ENCODE data around the gene RBM5.

The RBM5 gene

DNA sequence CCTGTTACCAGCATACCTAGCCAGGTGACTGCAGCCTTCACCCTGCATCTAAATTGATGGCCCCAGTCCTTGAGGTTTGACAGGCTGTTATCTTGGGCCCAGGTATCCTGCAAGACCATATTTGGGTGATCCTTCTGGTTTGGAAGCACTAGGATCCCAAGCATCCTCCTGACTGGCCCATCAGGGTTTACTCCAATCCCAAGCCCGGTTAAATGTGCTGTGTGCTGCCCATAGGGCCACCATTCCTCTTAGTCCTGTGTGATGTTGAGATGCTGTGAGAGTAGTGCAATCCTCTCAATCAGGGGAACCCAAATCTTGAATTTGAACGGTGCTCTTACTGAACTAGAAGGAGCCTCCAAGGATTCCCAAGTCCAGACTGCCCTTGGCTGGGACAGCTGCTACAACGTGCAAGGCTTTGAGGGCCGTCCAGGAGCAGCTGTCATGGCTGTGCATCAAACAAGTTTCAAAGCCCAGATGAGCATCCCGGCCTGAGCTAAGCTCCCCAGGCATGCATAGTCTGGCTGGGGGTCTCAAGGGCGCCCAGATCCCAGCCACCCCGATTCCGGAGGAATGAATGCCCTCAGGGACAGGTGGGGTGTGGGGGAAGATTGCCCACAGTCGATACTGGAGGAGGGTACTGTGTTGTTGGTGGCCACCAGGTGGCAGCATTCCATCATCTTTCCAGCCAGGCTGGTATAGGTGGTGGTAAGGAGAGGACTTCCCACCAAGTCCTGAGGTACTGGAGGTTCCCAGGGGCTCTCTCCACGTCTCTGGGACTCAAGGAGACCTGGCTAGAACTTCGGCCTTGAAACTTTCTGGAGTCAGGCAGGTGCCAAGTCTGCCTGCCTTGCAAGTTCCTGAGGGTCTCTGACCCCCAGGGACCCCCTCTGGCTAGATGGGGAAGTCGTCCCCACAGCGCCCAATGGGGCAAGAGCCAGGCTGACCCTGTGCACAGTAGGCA is 32.6 kb downstream of the RBM5 start:
- peak; percentile 32 for DNase-seq

DNA sequence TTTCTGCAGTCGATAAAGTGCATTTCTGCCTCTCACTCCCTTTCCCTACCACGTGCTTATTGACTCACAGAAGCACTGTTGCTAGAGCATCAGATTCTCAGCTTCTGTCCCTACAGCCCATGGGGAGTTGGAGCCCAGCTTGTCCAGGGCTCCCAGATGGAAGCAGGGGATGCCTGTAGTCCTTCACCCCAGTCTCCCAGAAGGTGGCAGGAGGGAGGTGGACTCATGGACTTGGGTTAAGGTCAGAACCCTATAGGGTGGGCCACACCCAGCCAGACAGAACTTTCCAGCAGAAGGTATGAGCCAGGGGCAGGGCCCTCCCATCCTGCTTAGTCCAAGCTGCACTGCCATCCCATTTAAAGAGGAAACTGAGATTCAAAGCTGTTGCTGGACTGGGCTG is 33.4 kb downstream of the RBM5 start:
- DNase-seq = no peak

DNA sequence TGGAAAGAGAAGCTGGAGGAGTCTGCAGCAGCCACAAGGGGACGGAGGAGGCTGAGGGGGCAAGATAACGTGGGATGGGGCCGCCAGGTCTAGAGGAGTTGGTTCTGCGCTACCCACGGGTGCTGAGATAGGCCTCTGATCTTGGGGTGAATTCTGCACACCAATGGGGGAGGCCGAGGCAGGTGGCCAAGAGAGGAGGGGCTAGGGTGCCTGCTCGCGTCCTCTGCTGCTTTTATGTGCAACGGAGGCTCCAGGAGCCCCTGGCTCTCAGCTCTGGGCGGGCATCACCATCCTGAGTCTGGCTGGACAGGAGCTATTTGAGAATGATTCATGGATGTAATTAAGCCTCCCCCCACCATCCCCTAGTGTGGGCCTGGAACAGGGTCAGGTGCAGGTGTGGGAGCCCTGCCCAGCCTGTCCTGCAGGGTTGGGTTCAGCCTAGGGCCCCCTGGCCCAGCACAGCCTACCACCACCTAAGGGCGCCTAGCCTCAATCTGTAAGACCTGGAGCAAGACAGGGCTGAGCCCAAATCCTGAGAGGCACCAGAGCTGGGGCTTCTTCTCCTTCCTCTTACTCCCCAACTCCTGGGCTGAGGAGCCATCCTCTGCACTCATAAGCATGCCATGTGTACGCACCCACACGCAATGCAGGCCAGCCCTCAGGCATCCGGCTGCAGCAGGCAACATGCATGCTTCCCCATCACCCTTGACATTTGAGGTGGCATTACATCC is 34.1 kb downstream of the RBM5 start:
- DNase-seq = no peak

DNA sequence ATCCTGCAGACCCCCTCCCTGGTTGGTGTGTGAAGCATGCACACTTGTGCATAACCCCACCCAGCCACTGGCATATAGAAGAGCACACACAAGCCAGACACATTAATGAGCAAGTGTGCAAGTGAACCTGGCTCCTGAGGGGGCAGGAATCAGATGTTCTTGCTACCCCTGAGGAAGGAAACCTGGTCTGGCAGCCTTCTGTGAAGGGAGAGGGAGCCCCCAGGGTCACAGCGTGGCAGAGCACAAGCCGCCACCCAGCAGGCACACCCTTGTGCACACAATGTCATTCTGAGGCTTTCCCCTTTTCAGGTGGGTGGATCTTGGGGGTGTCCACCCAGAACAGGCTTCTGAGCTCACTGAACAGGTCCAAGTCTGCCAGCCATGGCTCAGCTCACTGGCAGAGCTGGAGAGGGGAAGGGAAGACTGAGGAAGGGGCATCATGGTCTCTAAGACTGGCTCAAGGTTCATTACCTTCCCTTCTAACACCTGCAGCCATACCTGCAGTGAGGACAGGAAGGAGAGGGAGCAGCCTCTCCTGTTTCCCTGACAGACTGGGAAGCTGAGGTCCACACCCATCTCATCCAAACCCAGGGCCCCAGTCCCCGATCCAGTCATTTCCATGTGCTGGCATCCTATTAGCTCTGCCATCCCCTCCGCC is 34.8 kb downstream of the RBM5 start:
- DNase-seq = no peak

DNA sequence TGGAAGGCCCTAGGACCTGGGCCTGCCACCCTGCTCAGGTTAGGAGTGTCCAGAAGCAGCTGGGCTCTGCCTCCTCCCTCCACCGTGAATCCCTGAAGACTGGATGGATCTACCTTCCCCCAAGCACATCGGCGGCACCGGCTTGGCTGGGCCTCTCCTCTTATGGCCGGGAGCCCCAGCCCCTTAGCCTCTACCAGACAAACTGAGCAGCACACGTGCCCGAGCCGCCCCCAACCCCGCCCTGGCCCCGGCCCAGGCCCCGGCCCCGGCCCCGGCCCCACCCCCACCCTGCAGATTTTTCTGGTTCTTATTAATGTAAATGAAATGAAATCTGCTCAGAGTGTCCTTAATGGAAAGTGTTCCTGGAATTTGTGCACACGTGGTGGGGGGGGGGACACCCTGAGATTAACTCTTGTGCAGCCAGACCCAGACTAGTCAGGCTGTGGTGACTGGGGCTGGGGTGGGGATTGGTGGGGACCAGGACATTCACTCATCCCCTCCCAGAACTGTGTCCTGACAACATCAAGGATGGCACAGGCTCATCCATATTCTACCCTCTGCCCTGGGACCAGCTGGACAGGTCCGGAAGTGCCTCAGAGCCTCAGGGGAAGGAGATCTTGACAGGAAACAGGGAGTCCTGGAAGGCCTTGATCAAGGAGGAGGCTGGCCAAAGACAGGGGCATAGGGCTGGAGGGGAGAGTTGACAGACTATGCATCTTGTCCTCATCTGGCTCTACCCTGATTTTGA is 35.5 kb downstream of the RBM5 start:
- no peak for DNase-seq

DNA sequence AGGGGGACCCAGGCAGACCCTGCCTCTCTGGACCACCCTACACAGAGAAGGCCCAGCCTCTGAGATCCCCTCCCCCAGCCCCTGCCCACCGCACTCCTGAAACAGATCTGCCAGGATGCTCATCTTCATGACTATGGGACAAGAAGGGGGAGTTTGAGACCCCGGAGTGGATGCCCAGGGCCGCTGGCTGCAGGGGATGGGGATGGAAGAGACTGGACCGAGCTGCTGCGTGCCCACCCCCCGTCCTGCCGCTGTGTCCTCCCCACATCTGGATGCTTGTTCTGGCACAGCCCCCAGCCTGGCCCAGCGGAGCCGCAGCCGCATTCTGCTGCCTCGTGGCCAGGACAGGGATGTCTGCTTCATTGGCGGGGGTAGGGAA is 36.1 kb downstream of the RBM5 start:
- DNase-seq = no peak

DNA sequence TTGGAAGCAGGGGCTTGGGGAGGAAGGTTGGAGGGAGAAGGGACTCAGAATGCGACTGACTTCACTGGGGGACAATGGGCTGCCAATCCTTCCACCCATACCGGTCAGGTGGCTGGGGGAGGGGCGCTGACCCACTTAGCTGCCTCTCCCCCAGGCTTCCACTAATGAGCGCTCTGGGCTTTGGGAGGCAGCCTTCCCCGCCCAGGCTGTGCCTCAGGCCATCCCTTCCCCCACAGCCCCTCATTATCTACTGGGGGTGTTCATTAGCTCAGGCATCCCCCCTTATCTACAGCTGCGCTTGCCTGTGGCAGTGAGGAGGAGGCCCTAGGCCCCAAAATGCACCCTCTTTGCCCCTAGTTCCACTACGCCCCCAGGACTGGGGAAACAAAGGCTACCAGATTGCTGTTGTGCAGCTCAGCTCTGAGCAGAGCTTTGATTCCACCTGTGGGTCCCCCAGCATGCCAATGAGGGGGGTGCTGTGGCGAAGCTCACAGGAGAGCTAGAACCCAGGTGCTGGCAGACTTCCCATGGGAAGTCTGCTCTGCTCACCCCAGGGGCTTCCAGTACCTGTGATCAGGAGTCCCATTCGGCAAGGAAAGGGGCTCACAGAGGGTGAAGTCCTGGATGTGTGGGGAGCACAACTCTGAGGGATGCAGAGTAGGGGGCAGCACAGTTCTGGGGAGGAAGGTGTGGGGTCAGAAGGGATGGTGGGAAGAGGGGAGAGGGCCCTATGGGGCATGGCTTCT is 37.0 kb downstream of the RBM5 start:
- no peak for DNase-seq

DNA sequence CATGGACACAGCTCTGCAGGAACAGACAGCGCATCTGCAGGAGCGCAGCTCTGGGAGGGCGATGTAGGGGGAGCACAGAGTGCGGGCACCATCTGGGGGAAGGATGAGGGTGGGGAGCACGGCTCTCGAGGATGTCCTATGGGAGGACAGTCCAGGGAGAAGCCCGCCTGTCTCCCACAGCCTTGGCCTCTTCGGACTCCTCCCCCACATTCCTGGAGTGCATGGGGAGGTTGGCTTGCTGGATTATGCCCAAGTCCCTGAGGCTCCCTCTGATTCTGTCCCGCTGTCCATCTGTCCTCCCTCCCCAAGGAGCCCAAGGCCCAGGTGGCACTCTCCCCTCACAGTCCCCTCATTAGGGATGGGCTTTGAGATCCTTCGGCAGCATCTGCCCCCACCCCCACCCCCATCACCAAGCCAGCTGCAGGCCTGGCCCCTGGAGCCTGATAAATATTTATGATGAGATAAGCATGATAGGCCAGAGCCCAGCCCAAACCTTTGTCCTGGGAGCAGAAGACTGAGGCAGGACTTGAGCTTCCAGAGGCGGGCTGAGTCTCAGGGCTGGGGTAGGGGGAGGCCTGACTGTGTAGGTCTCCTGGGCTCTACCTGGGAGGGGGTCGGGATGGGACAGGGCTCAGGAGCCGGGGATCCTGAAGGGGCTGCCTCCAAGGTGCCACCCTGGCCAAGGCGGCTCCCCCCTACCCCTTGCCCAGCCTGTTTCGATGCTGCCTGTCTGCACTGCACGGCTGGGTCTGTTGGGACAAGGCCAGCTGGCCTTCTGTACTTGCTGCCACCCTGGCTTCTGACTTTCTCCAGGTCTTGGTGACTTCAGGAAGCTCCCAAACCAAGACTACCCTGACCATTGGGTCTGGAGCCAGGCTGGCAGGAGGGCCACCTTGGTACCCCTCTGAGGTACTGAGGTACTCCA is 37.8 kb downstream of the RBM5 start:
- no peak for DNase-seq

DNA sequence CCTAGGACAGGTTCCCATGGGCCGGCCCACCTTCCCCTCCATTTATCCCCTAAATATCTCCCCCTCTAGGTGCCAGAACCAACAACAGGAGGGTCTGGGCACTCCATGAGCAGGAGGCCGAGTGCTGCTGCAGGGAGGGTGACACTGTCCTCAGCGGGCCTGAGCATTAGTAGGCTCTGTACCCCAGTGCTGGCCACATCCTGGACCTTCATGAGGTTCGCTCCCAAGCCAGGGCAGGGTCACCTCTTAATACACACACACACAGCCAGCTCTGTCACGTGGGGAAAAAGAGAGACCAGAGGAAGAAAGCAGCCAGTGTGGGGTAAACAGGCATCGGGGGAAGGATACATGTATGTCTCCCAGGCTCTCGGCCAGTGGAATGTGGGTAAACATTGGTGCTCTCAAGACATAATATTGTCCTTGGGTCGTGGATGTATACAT is 38.6 kb downstream of the RBM5 start:
- DNase-seq = no peak

DNA sequence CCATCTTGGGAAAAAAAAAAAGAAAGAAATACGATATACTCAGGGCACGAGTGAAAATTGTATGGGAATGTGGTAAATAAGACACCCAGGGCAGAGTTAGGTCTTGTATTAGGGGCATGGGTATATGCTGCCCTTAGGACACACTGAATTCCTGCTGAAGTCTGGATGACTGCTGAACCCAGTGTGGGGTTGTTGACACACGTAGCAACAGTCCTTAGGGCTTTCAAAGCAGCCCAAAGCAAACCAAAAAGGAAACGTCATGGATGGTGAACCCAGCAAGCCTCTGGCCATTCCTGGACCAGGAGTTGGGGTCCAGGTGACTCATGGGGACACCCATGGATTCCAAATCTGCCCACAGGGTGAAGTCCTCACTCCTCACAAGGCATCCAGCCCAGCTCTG is 39.3 kb downstream of the RBM5 start:
- DNase-seq = no peak

DNA sequence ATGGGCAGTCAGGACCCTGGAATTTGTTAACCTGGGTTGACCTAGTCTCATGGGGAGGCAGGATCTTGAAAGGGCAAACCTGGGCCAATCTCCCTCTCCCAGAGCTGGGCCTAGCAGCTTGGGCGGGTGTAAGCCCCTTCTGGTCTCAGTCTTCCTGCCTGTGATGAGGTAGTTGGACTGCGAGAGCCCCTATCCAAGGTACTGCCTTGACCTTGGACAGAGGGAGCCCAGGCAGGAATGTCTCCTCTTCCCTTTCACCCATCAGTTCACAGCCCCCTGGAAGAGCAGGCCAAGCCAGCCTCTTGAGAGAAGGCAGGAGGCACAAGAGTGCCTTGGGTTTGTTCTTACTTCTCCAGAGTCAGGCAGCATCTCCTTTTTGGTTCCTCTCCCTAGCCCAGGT is 41.7 kb downstream of the RBM5 start:
- DNase-seq = no peak

DNA sequence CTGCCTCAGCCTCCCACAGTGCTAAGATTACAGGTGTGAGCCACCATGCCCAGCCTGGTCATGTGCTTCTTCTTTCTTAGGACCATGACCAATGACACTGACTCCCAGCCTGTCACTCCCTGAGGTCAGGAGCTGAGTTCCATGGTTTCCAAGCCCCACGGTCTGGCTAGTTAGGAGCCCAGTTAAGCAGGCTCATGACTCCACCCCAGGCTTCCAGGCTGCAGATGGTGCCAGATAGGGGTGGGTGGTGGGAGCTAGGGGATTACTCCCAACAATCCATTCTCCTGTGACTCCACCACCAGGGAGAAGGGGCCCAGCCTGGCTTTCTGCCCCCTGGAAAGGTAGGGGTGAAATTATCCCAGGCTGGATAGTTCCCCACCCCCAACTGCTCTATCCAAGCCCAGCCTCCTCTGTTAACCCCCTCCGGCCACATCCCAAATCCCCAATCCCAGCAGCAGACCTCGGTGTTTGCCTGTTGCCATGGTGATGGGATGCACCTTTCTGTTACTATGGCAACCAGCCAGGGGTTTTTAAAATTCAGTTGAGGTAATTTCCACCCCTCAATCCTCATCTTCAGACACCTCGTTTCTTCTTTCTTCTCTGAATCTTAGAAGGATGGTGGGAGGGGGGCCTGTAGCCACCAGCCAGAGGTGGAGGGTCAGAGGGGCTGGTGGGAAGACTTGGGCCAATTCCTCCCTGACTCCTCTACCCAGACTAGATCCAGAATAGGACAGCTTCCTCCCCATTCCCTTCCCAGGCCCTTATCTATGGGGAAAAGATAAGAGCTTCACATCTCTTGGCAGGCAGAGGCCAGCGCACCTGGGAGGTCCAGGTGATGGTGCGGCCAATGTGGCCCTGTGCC is 43.9 kb downstream of the RBM5 start:
- DNase-seq = no peak

DNA sequence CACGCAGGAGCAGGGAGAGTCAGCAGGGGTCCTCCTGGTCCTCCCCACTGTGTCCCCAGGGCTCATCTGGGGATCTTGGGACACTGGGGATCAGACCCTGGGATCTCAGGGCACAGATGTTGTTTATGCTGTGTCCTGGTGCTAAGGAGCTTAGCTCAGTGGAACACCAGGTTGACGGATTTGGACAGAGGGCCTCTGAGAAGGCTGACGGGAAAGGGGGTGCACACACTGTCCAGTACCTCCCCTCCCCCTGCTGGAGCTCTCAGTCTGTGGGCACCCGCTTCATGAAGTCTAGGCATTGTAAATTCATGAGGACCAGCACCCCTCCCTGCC is 44.5 kb downstream of the RBM5 start:
- DNase-seq = no peak

DNA sequence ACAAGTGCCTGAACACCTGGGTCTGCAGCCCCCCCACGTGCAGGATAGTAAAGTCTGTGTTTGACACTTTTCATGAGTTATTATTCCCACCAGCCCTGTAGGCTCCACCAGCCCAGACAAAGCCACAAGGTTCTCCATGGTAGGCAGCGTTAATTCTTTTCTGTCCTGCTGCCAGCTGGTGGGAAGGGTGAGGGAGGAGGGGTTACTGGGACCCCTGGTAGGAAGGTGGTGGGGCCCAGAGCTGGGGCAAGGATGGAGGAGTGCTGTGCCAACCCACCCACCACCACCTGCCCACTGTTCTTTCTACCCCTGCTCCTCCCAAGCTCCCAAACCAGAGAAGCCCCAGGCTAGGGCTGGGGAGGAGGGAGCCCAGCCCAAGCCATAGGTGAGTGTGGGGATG is 45.6 kb downstream of the RBM5 start:
- DNase-seq = no peak

DNA sequence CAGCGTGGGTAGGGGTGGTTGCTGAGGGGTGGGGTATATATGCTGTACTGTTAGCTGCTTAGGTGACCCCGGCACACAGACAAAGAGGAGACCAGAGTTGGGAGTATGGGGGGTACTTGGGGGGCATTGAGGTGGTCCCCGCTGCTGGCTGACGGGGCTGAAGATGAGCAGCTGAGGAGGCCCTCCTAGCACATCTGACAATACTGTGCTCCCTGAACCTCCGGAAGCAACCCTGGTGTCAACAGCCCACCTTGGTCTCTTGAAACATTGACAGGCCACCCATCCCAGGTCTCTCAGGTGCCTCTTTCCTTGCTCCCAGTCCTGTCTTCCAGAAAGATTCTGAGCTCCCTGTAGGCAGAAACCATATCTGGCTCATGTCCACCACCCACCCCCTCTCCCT is 47.2 kb downstream of the RBM5 start:
- DNase-seq = no peak

DNA sequence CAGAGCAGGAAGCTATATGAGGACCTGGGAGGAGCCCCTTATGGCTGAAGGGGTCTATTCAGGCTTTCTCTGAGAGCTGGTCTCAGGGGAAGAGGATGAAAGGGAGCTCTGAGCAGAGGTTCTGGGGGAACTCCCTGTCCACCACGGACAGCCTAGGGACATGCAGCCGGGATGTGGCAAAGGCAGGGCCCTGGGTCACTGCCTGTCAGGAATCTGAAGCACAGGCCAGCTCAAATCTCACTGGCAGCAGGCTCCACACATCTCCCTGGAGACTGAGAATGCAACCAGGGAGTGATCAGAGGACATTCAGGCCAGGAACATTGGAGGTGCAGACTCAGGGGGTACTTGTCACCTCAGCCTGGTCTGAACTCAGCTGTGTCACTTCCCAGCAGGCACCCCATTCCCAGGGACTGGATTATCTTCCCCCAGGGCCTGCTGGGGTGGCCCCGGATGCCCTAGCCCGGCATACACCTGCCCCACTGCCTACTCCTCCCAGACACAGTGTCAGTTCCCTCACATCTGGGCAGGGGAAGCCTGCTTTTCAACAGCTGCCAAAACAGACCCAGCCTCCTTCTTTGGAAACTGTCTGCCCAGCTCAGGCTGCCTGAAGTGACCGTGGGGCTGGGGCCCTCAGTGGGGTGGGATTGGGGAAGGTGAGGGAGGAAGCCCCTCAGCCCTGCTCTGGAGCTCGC is 48.1 kb downstream of the RBM5 start:
- no peak for DNase-seq

DNA sequence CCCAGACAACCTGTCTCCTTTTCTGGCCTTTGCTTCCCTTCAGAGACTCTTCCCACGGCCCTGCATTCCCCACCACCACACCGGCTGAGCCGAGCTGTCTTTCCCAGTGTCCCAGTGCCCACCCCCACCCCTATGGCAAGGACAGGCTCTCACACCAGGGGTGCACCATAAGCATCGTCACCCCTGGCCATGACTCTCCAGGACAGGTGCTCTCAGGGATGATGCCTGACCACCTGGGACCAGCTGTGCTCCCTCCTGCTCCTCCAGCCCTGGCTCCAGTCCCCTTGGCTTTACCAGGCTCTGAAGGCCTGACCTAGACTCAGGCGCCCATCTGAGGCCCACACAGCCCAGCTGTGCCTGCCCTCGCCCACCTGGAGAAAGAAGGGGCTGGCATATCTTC is 48.8 kb downstream of the RBM5 start:
- no peak for DNase-seq

DNA sequence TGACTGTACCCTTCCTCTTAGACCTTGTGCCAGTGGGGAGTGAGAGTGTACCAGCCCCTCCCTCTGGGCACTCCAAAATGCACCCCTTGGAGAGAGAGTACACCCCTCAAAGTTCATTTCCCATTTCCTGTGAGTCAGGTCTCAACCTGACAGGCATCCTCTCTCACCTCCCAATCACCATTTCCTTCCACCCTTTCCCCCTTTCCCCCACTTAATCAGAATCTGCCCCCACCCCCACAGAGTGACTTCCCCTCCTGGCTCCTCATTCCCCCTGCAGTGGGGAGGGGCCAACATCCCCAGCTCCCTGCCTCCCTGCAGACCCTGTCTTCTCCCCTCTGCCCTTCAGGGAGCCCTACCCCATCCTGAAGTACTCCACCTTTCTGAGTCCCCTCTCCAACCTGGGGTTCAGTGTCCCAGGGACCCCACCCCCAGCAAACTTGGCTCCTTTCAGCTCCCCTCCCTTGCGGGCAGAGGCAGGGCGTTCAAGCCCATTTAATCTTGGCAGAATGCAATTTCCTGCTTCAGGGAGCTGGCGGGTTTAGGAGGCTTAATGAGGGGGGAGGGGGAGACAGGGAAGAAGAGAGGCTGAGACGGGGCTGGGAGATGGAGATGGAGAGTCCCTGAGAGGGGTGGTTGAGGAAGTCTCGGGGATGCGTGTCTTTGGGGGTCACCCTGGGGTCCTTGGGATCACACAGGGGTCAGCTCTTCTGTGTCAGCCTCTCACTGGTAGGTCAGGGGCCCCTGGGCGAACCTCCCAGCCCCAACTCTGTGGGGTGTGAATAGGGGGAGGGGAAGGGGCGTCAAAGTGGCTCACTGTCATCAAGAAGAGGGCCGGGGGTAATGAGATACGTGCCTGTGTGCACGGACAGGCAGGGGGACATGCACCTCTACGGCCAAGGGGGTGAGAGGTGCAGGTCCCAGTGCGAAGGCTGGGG is 49.8 kb downstream of the RBM5 start:
- DNase-seq = peak; percentile 9
